ENCODE measurements around the gene CDH11.

Gene CDH11

GRCh38 chr16:65024767-65025178, 97.1 kb downstream of the CDH11 start:
- no peak overlapping the region for H3K4ac ChIP-seq (ENCODE audit: low read depth in 1 of 2, low read length in 2 of 2)
- no peak overlapping the region for H3K4me2 ChIP-seq (ENCODE audit: low read length, poor library complexity, severe bottlenecking)
- no peak overlapping the region for H3K23ac ChIP-seq (ENCODE audit: low read length in 2 of 2)
- H4K91ac ChIP-seq (ENCODE audit: low read length) = no peak overlapping the region
- no peak overlapping the region for H3K9ac ChIP-seq (ENCODE audit: low read length)
- H3K27ac ChIP-seq (ENCODE audit: low read length, poor library complexity, severe bottlenecking) = no peak overlapping the region
- no peaks in the 10 kb centered on the region for H3K9me3 ChIP-seq (ENCODE audit: control insufficient read depth, low read length)
- H3K18ac ChIP-seq (ENCODE audit: low read depth in 1 of 2, low read length in 2 of 2) = no peak overlapping the region
- DNase-seq = peak; percentile 59
- no peak overlapping the region for H2BK15ac ChIP-seq (ENCODE audit: low read depth, poor library complexity, severe bottlenecking)
- H3K36me3 ChIP-seq (ENCODE audit: control insufficient read depth in 1 of 2, insufficient read depth in 2 of 2, low read depth in 1 of 2, low read length in 2 of 2) = peaks cover 0 to 76% of the 10 kb centered on the region in 2 experiments
- no peaks in the 10 kb centered on the region for H3K4me1 ChIP-seq (ENCODE audit: control insufficient read depth, insufficient read depth, low read depth, low read length)
- H2BK12ac ChIP-seq (ENCODE audit: low read length in 2 of 2) = no peak overlapping the region
- H4K8ac ChIP-seq (ENCODE audit: low read length) = no peak overlapping the region
- no peak overlapping the region for H2BK5ac ChIP-seq (ENCODE audit: low read depth, low read length, poor library complexity, severe bottlenecking)
- no peak overlapping the region for H2AFZ ChIP-seq (ENCODE audit: low read depth, low read length)
- H2BK120ac ChIP-seq (ENCODE audit: low read depth, low read length) = peak overlapping the region; percentile 34
- H3K79me1 ChIP-seq (replicated peaks; ENCODE audit: low read length, poor library complexity, severe bottlenecking) = peaks cover 22% of the 10 kb centered on the region
- no peak overlapping the region for H3K4me3 ChIP-seq (ENCODE audit: insufficient read depth in 1 of 2, low read depth in 1 of 2, low read length in 2 of 2)
- no peak overlapping the region for H3K14ac ChIP-seq (ENCODE audit: low read length in 2 of 2)
- no peak overlapping the region for H2AK5ac ChIP-seq (ENCODE audit: low read length, severe bottlenecking)
- no peaks in the 10 kb centered on the region for H3K27me3 ChIP-seq (ENCODE audit: control insufficient read depth in 1 of 2, insufficient read depth in 1 of 2, low read length in 2 of 2)

DNA sequence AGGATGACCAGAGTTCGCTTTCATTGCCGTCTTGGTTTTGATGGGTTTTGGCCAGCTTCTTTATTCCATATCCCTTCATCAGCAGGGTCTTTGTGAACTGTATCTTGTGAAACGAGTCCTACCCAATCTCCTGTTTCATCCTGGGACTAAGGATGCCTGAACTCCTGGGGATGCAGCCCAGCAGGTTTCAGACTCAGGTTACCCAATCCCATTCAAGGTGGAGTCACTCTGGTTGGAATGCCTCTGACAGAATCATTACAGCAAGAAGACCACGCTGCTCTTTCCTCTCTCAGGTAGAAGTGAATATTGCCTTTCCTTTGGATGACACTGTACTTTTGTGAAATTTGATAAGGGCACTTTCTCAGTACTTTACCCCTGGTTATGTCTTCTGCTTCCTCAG, 98.1 kb downstream of the CDH11 start:
- H3K36me3 ChIP-seq (ENCODE audit: control insufficient read depth in 1 of 2, insufficient read depth in 2 of 2, low read depth in 1 of 2, low read length in 2 of 2) = peaks cover 0 to 69% of the 10 kb centered on the region in 2 experiments
- no peak overlapping the region for H3K14ac ChIP-seq (ENCODE audit: low read length in 2 of 2)
- WGBS = 93% methylated on average over 3 of the region's 4 CpGs
- no peak overlapping the region for H4K8ac ChIP-seq (ENCODE audit: low read length)
- H3K23ac ChIP-seq (ENCODE audit: low read length in 2 of 2) = no peak overlapping the region
- H3K4me1 ChIP-seq (ENCODE audit: control insufficient read depth, insufficient read depth, low read depth, low read length) = no peaks in the 10 kb centered on the region
- no peak overlapping the region for H3K18ac ChIP-seq (ENCODE audit: low read depth in 1 of 2, low read length in 2 of 2)
- no peak overlapping the region for H3K4ac ChIP-seq (ENCODE audit: low read depth in 1 of 2, low read length in 2 of 2)
- peaks cover 22% of the 10 kb centered on the region for H3K79me1 ChIP-seq (replicated peaks; ENCODE audit: low read length, poor library complexity, severe bottlenecking)
- H2BK120ac ChIP-seq (ENCODE audit: low read depth, low read length) = no peak overlapping the region
- H2BK15ac ChIP-seq (ENCODE audit: low read depth, poor library complexity, severe bottlenecking) = no peak overlapping the region
- H2AK5ac ChIP-seq (ENCODE audit: low read length, severe bottlenecking) = no peak overlapping the region
- H2BK12ac ChIP-seq (ENCODE audit: low read length in 2 of 2) = no peak overlapping the region
- no peak overlapping the region for H3K4me2 ChIP-seq (ENCODE audit: low read length, poor library complexity, severe bottlenecking)
- no peaks in the 10 kb centered on the region for H3K27me3 ChIP-seq (ENCODE audit: control insufficient read depth in 1 of 2, insufficient read depth in 1 of 2, low read length in 2 of 2)
- no peak for DNase-seq
- no peak overlapping the region for H2BK5ac ChIP-seq (ENCODE audit: low read depth, low read length, poor library complexity, severe bottlenecking)
- no peaks in the 10 kb centered on the region for H3K9me3 ChIP-seq (ENCODE audit: control insufficient read depth, low read length)
- H3K4me3 ChIP-seq (ENCODE audit: insufficient read depth in 1 of 2, low read depth in 1 of 2, low read length in 2 of 2) = no peak overlapping the region
- no peak overlapping the region for H3K27ac ChIP-seq (ENCODE audit: low read length, poor library complexity, severe bottlenecking)
- H4K91ac ChIP-seq (ENCODE audit: low read length) = no peak overlapping the region
- no peak overlapping the region for H3K9ac ChIP-seq (ENCODE audit: low read length)
- H2AFZ ChIP-seq (ENCODE audit: low read depth, low read length) = no peak overlapping the region

GRCh38 chr16:65021852-65022595, 99.8 kb downstream of the CDH11 start:
- no peak overlapping the region for H3K23ac ChIP-seq (ENCODE audit: low read length in 2 of 2)
- peaks cover 0 to 69% of the 10 kb centered on the region in 2 experiments for H3K36me3 ChIP-seq (ENCODE audit: control insufficient read depth in 1 of 2, insufficient read depth in 2 of 2, low read depth in 1 of 2, low read length in 2 of 2)
- no peaks in the 10 kb centered on the region for H3K27me3 ChIP-seq (ENCODE audit: control insufficient read depth in 1 of 2, insufficient read depth in 1 of 2, low read length in 2 of 2)
- WGBS = 100% methylated on average over 1 of the region's 2 CpGs
- no peak for DNase-seq
- H3K4me3 ChIP-seq (ENCODE audit: insufficient read depth in 1 of 2, low read depth in 1 of 2, low read length in 2 of 2) = no peak overlapping the region
- H2BK5ac ChIP-seq (ENCODE audit: low read depth, low read length, poor library complexity, severe bottlenecking) = no peak overlapping the region
- no peak overlapping the region for H3K18ac ChIP-seq (ENCODE audit: low read depth in 1 of 2, low read length in 2 of 2)
- H2AFZ ChIP-seq (ENCODE audit: low read depth, low read length) = no peak overlapping the region
- H3K9me3 ChIP-seq (ENCODE audit: control insufficient read depth, low read length) = no peaks in the 10 kb centered on the region
- no peak overlapping the region for H3K4me2 ChIP-seq (ENCODE audit: low read length, poor library complexity, severe bottlenecking)
- no peak overlapping the region for H4K8ac ChIP-seq (ENCODE audit: low read length)
- no peak overlapping the region for H2BK12ac ChIP-seq (ENCODE audit: low read length in 2 of 2)
- H3K14ac ChIP-seq (ENCODE audit: low read length in 2 of 2) = no peak overlapping the region
- H3K27ac ChIP-seq (ENCODE audit: low read length, poor library complexity, severe bottlenecking) = no peak overlapping the region
- H2AK5ac ChIP-seq (ENCODE audit: low read length, severe bottlenecking) = no peak overlapping the region
- no peak overlapping the region for H2BK120ac ChIP-seq (ENCODE audit: low read depth, low read length)
- no peak overlapping the region for H3K9ac ChIP-seq (ENCODE audit: low read length)
- H3K4me1 ChIP-seq (ENCODE audit: control insufficient read depth, insufficient read depth, low read depth, low read length) = no peaks in the 10 kb centered on the region
- no peak overlapping the region for H3K4ac ChIP-seq (ENCODE audit: low read depth in 1 of 2, low read length in 2 of 2)
- H4K91ac ChIP-seq (ENCODE audit: low read length) = no peak overlapping the region
- H2BK15ac ChIP-seq (ENCODE audit: low read depth, poor library complexity, severe bottlenecking) = no peak overlapping the region
- peaks cover 16% of the 10 kb centered on the region for H3K79me1 ChIP-seq (replicated peaks; ENCODE audit: low read length, poor library complexity, severe bottlenecking)

DNA sequence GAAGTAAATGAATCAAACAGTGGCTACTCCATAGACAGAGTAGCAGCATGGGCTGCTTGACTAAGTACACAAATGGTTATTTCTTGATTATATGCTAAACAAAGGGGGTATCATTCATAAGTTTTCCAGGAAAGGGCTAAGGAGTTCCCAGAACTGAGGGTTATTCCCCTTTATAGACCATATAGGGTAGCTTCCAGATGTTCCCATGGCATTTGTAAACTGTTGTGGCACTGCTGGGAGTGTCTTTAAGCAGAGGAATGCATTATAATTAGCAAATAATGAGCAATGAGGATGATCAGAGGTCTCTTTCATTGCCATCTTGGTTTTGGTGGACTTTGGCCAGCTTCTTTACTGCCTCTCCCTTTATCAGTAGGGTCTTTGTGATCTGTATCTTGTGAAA, 105.1 kb downstream of the CDH11 start:
- H3K4me3 ChIP-seq (ENCODE audit: insufficient read depth in 1 of 2, low read depth in 1 of 2, low read length in 2 of 2) = no peak overlapping the region
- DNase-seq = no peak
- H3K18ac ChIP-seq (ENCODE audit: low read depth in 1 of 2, low read length in 2 of 2) = no peak overlapping the region

More for the DNA sequence above, 105.1 kb downstream of the CDH11 start:
- H3K4me2 ChIP-seq (ENCODE audit: low read length, poor library complexity, severe bottlenecking) = no peak overlapping the region
- no peak overlapping the region for H2BK5ac ChIP-seq (ENCODE audit: low read depth, low read length, poor library complexity, severe bottlenecking)
- H2AK5ac ChIP-seq (ENCODE audit: low read length, severe bottlenecking) = no peak overlapping the region
- H2AFZ ChIP-seq (ENCODE audit: low read depth, low read length) = no peak overlapping the region
- H3K9me3 ChIP-seq (ENCODE audit: control insufficient read depth, low read length) = no peaks in the 10 kb centered on the region
- no peak overlapping the region for H3K4ac ChIP-seq (ENCODE audit: low read depth in 1 of 2, low read length in 2 of 2)
- no peak overlapping the region for H3K23ac ChIP-seq (ENCODE audit: low read length in 2 of 2)
- H3K14ac ChIP-seq (ENCODE audit: low read length in 2 of 2) = no peak overlapping the region
- no peak overlapping the region for H4K91ac ChIP-seq (ENCODE audit: low read length)
- no peak overlapping the region for H2BK120ac ChIP-seq (ENCODE audit: low read depth, low read length)
- H4K8ac ChIP-seq (ENCODE audit: low read length) = no peak overlapping the region
- no peak overlapping the region for H2BK15ac ChIP-seq (ENCODE audit: low read depth, poor library complexity, severe bottlenecking)
- peaks cover 0 to 68% of the 10 kb centered on the region in 2 experiments for H3K36me3 ChIP-seq (ENCODE audit: control insufficient read depth in 1 of 2, insufficient read depth in 2 of 2, low read depth in 1 of 2, low read length in 2 of 2)
- H2BK12ac ChIP-seq (ENCODE audit: low read length in 2 of 2) = no peak overlapping the region
- peaks cover 6% of the 10 kb centered on the region for H3K79me1 ChIP-seq (replicated peaks; ENCODE audit: low read length, poor library complexity, severe bottlenecking)
- H3K4me1 ChIP-seq (ENCODE audit: control insufficient read depth, insufficient read depth, low read depth, low read length) = no peaks in the 10 kb centered on the region
- no peaks in the 10 kb centered on the region for H3K27me3 ChIP-seq (ENCODE audit: control insufficient read depth in 1 of 2, insufficient read depth in 1 of 2, low read length in 2 of 2)
- H3K9ac ChIP-seq (ENCODE audit: low read length) = no peak overlapping the region
- no peak overlapping the region for H3K27ac ChIP-seq (ENCODE audit: low read length, poor library complexity, severe bottlenecking)

Measured in mesenchymal stem cell (in vitro differentiated cells and primary cell).